IPS DF 6.9 (cell line): ENCODE results near the gene NRXN3.

Experiments used
- DNase-seq: peaks from one replicate; pipeline ENCODE4 v3.0.0-alpha.2; 2013; ENCODE audit warnings: low read depth, low spot score
- H3K27ac ChIP-seq: one replicate; pipeline ENCODE4 v1.5.1; 2013; ENCODE audit warnings: low read length, control low read depth
- H3K27me3 ChIP-seq: 2 replicates; pipeline ENCODE4 v1.6.1; 2013; ENCODE audit warnings: mild to moderate bottlenecking, low read length; ENCODE audit not compliant: control insufficient read depth, insufficient read depth
- H3K36me3 ChIP-seq: 2 replicates; pipeline ENCODE4 v1.6.1; 2013; ENCODE audit warnings: low read length; ENCODE audit not compliant: control insufficient read depth, insufficient read depth
- H3K4me1 ChIP-seq: 2 replicates; pipeline ENCODE4 v1.6.1; 2013; ENCODE audit warnings: low read length; ENCODE audit not compliant: control insufficient read depth, insufficient read depth
- H3K4me3 ChIP-seq: 2 replicates; pipeline ENCODE4 v1.5.1; 2013; ENCODE audit warnings: mild to moderate bottlenecking, low read length
- H3K9me3 ChIP-seq: 2 replicates; pipeline ENCODE4 v1.6.1; 2013; ENCODE audit warnings: low read length, inconsistent platforms; ENCODE audit not compliant: control insufficient read depth, insufficient read depth
- WGBS: extraction: QIAGEN DNeasy Blood & Tissue Kit; methylation state at CpG from one replicate; pipeline ENCODE4 v1.1.7; 2013; ENCODE audit warnings: mixed read lengths, missing lambda C conversion rate; ENCODE audit not compliant: insufficient read length, insufficient coverage; 5-methylcytosine and 5-hydroxymethylcytosine counted together

The NRXN3 gene

DNA sequence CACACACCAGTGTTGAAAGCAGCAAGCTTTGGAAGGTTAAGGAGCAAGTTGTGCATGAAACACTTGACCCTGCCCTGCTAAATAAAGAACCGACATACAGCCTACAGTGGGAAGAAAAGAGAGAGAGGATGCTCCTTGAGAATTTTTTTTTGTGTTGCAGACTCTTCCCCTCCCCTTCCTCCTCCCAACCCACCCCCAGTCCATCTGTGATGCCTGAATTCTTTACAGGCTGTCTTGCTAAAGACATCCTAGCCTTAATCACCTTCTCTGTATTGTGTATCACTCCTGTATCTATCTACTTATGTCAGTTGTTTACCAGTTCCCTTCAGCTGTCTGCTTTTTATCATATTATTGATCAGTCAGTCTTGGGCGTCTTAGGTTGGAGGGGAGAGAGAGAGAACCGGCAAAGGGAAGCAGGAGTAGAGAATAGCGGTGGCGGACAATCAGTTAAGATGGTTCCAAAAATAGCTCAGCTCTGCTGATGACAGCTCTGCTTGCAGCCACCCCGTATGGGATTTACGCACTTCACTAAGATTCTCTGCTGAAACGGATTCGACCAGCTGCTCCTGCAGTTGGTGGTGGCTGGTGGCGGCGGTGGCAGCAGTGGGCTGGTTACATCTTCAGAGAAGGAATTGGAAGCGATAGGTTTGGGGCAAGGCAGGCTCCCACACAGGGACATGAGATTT is 664.7 kb downstream of the NRXN3 start:
- Histone ChIP-seq H3K36me3 (no peaks in the 10 kb centered on the region), H3K4me3 (no peak overlapping the region), H3K27me3 (no peaks in the 10 kb centered on the region), H3K27ac (no peak overlapping the region), H3K4me1 (peaks cover 2% of the 10 kb centered on the region; the same call in 1 of the 2 replicates), H3K9me3 (no peaks in the 10 kb centered on the region)
- DNase-seq, result no peak
- WGBS, result no CpG with 5 or more reads among the region's 12 CpGs

DNA sequence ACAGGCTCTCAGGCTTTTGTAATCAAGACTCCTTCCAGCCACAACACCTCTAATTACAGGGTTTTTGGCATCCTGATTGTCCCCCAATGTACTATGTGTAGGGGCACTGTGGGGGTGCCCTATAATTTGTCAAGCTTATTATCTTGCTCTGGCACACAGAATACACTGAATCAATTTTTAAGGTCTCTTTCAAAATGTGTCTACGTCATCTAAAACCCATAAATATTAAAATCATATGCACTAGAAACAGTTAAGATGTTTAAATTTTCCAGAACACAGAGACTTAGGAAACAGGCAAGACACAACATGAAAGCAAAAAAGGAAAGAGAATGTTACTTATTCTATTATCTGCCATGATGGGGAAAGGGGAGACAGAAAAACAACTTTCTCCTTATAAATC is 665.7 kb downstream of the NRXN3 start:
- Histone ChIP-seq H3K36me3 (no peaks in the 10 kb centered on the region), H3K27ac (no peak overlapping the region), H3K4me1 (peaks cover 2% of the 10 kb centered on the region; the same call in 1 of the 2 replicates), H3K4me3 (no peak overlapping the region), H3K27me3 (no peaks in the 10 kb centered on the region), H3K9me3 (no peaks in the 10 kb centered on the region)
- no peak for DNase-seq
- no CpG with 5 or more reads among the region's 1 CpG for WGBS

DNA sequence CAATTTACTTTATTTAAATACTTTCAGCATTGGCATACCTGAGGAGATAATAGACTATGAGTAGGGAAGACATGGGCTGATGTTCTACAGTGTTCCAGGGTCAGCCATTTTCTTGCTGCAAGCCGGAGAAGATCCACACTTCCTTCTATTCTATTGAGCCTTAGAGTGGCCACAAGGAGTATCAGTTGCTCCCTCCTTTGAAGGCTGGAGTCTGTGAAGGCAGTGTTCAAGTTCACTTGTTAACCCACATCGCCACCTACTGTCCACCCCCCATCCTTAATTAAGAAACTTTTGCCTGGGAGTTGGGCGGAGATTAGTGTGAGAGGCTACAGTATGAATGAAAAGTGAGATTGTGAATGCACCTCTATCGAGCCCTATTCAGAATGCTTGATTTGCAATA is 666.6 kb downstream of the NRXN3 start:
- no peaks in the 10 kb centered on the region for H3K27me3 ChIP-seq
- no peaks in the 10 kb centered on the region for H3K36me3 ChIP-seq
- DNase-seq, result peak; percentile 79
- WGBS, result no CpG with 5 or more reads among the region's 4 CpGs
- H3K9me3 ChIP-seq, result no peaks in the 10 kb centered on the region
- H3K4me1 ChIP-seq, result peaks cover 2% of the 10 kb centered on the region; the same call in 1 of the 2 replicates
- no peak overlapping the region for H3K27ac ChIP-seq
- no peak overlapping the region for H3K4me3 ChIP-seq

DNA sequence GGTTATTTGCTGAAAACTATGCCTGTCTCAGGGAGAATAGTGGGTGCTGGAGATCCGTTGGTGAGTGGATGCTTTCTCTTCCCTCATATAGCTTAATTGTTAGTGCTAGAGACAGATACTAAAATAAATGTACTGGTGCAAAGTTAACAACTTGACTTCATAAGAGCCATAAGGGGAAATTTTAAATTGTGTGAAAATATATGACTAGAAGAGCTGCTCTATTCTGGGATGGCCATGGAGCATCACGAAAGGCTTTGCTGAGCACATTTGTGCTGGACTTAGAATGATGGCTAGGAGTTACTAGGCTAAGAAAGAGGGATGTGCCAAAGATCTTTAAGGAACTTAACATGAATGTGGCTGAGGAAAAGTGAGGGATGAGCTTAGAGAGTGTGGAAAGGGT is 668.8 kb downstream of the NRXN3 start:
- Histone ChIP-seq H3K9me3 (no peaks in the 10 kb centered on the region), H3K27me3 (no peaks in the 10 kb centered on the region), H3K4me1 (peaks cover 2% of the 10 kb centered on the region; the same call in 1 of the 2 replicates), H3K4me3 (no peak overlapping the region), H3K27ac (no peak overlapping the region), H3K36me3 (no peaks in the 10 kb centered on the region)
- no peak for DNase-seq
- WGBS, result no CpG with 5 or more reads among the region's 2 CpGs

DNA sequence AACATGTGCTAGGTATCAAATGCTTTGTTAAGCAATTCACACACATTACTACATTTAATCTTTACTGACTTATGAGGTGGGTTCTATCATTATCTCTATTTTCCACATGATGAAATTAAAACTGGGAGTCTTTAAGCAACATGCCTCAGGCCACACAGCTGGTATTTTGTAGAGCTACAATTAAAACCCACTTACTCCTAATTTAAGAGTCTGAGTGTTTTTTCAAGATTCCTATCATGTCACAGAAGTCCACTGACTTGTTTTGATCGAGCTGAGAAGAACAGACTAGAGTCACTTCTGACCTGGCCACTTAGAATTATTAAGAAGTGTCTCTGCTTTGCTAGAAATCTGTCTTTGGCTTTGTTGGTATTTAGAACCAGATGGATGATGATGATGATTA is 670.7 kb downstream of the NRXN3 start:
- no peak for DNase-seq
- H3K27me3 ChIP-seq, result no peaks in the 10 kb centered on the region
- no peak overlapping the region for H3K27ac ChIP-seq
- H3K4me3 ChIP-seq, result no peak overlapping the region
- H3K9me3 ChIP-seq, result no peaks in the 10 kb centered on the region
- no peaks in the 10 kb centered on the region for H3K4me1 ChIP-seq
- no peaks in the 10 kb centered on the region for H3K36me3 ChIP-seq
- WGBS, result no CpG with 5 or more reads among the region's 1 CpG

DNA sequence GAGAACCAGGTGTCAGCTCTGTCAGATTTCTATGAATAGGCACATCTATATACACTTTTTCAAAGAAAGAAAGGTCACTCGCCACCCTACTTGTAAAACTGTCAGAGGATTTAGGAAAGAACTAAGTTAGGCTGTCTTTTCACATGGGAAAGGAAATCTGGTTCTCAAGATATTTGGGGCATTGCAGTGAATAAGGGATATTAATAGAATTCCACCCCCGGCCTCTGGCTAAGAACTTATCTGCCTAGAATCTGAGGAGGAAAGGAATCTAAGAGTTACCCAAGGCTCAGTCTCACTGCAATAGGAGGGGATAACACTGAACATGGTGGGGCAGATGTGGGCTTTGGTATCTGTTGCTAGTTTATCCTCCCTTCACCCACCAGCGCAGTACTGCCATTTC is 677.6 kb downstream of the NRXN3 start:
- Histone ChIP-seq H3K27me3 (no peaks in the 10 kb centered on the region), H3K4me3 (no peak overlapping the region), H3K9me3 (no peaks in the 10 kb centered on the region), H3K4me1 (no peaks in the 10 kb centered on the region), H3K27ac (no peak overlapping the region), H3K36me3 (no peaks in the 10 kb centered on the region)
- no peak for DNase-seq
- no CpG with 5 or more reads among the region's 3 CpGs for WGBS

DNA sequence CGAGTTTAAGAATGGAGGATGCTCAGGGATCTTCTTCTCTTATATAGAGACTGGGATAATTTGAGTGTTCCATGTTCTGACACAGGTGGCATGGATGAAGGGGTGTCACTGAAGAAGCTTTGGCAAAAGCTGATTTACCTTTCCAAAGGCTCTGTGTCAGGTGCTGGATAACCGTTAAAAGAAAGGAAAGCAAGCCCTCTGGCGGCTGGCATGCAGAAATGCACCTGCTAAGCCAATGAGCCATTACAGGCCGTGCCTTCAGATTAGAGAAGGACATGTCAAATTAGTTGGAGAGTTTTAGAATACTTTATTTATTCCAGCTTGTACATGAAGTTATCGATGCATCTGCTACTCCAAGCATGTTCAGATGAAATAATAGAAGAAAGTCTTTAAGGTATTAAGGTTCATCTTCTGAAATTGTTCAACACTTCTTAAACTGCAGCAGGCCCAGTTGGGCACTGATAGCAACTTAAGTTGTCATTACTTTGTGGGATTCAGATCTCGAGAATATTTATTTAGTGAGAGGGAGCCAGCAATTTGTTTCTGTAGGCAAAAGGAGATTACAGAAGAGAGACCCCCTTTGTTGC is 678.2 kb downstream of the NRXN3 start:
- WGBS, result no CpG with 5 or more reads among the region's 6 CpGs
- DNase-seq, result peak; percentile 57
- no peaks in the 10 kb centered on the region for H3K9me3 ChIP-seq
- no peaks in the 10 kb centered on the region for H3K27me3 ChIP-seq
- no peaks in the 10 kb centered on the region for H3K36me3 ChIP-seq
- H3K4me1 ChIP-seq, result no peaks in the 10 kb centered on the region
- no peak overlapping the region for H3K4me3 ChIP-seq
- H3K27ac ChIP-seq, result no peak overlapping the region

DNA sequence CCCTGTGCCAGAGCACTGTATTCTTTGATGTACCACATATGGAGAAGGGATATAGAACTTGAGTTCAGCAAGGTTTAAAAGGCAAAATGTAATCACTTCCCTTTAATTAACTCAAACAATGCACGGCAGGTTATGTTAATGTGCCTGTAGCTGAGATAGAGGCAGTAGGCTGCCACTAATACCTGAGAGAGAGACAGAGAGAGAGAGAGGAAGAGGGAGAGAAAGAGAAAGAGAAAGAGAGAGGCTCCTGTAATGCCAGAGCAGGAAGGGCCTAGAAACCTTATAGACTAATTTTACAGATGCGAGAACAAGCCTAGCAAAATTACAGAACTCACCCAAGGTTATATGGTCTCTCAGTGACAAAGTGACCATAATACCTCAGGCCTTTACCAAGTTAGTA is 679.8 kb downstream of the NRXN3 start:
- no peaks in the 10 kb centered on the region for H3K27me3 ChIP-seq
- no peaks in the 10 kb centered on the region for H3K9me3 ChIP-seq
- no peak overlapping the region for H3K27ac ChIP-seq
- H3K36me3 ChIP-seq, result no peaks in the 10 kb centered on the region
- no CpG with 5 or more reads among the region's 2 CpGs for WGBS
- no peak for DNase-seq
- no peak overlapping the region for H3K4me3 ChIP-seq
- no peaks in the 10 kb centered on the region for H3K4me1 ChIP-seq

DNA sequence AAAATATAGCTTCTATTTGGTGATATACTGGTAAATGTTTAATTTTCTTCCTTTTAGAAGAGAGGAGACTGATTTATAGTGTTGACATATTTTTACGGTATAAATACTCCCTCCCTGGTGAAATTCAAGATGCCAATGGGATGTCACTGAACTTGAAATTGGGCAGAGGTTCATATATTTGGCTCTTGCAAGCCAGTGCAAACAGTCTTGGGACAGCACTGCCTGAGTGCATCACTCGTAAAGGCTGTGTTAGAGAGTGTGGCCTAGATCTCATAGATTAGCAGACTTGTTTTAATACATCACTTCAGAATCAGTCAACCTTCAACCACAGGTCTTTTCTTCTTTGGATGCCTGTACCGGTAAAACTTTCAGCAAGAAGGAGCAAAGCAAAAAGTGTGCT is 681.0 kb downstream of the NRXN3 start:
- no CpG with 5 or more reads among the region's 3 CpGs for WGBS
- no peak overlapping the region for H3K4me3 ChIP-seq
- H3K27ac ChIP-seq, result no peak overlapping the region

DNA sequence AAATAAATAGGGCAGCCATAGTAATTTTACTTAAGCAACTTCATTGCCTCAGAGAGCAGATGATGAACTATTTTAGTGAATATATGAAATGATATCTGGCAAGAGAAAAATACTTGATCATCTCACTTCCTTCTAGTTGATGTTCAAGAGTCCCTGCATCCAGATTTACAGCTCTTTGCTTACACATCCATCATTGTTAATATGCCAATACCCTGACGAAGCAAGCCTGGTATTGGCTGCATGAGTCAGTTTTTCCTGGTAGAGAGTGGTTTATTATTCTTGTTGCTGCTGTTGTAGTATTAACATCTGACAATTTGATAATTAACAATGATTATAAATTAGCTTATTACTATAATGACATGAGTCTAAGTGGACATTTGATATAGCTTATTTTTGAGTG is 681.9 kb downstream of the NRXN3 start:
- Histone ChIP-seq H3K4me1 (no peaks in the 10 kb centered on the region), H3K27ac (no peak overlapping the region), H3K9me3 (no peaks in the 10 kb centered on the region), H3K36me3 (no peaks in the 10 kb centered on the region), H3K27me3 (no peaks in the 10 kb centered on the region), H3K4me3 (no peak overlapping the region)
- no peak for DNase-seq
- no CpG with 5 or more reads among the region's 1 CpG for WGBS

More for the DNA sequence above, 681.0 kb downstream of the NRXN3 start:
- no peaks in the 10 kb centered on the region for H3K9me3 ChIP-seq
- no peak for DNase-seq
- no peaks in the 10 kb centered on the region for H3K4me1 ChIP-seq
- no peaks in the 10 kb centered on the region for H3K36me3 ChIP-seq
- no peaks in the 10 kb centered on the region for H3K27me3 ChIP-seq

DNA sequence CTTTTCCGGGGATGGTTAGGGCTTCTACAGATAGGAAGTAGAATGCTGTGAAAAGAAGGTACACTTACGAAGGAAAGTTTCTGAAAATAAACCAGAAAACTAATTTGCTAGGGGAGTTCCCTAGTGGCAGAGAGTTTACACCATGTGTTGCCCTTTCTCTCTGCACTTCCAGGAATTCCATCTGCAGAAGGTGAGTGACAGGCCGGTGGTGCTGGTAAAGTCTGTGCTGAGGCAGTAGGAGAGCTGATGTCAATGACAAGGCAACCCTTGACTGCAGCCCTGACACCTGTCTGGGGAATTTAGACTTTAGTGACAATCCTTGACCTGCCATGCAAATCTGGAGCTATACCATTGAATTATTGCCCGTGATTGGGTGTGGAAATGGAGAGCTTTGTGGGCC is 687.8 kb downstream of the NRXN3 start:
- Histone ChIP-seq H3K4me1 (no peaks in the 10 kb centered on the region), H3K36me3 (no peaks in the 10 kb centered on the region), H3K27me3 (no peaks in the 10 kb centered on the region), H3K9me3 (no peaks in the 10 kb centered on the region), H3K27ac (no peak overlapping the region), H3K4me3 (no peak overlapping the region)
- no CpG with 5 or more reads among the region's 4 CpGs for WGBS
- no peak for DNase-seq
